BJ (cell line): ENCODE measurements around the gene GRK1. TPM values are rescaled to one million over a fixed set of nuclear protein-coding genes. Genes with fewer than 3 reads are reported as not detected.

Source experiments
- CTCF ChIA-PET: fragments of 350-600 bp; formaldehyde crosslinking; extraction: SDS; loops from one replicate; lab custom pipeline; 2021; ENCODE audit warnings: antibody characterized with exemption, inconsistent platforms; lab: Yijun Ruan, JAX
- POLR2A ChIA-PET: fragments of 300-600 bp; sonication (Branson Sonifier 250); formaldehyde crosslinking; extraction: SDS; loops from one replicate; lab custom pipeline; 2021; ENCODE audit warnings: antibody characterized with exemption; lab: Charles Lee
- DNase-seq: peaks from one replicate; pipeline ENCODE4 v3.0.0-alpha.2; 2011; ENCODE audit warnings: low read depth
- H3K27me3 ChIP-seq: 2 replicates; pipeline ENCODE4 v1.6.0; 2011; ENCODE audit warnings: low read length; ENCODE audit not compliant: control insufficient read depth, insufficient read depth
- H3K36me3 ChIP-seq: 2 replicates; pipeline ENCODE4 v1.5.1; 2011; ENCODE audit warnings: low read length; ENCODE audit not compliant: control insufficient read depth, insufficient read depth
- H3K4me3 ChIP-seq: 2 replicates; pipeline ENCODE4 v1.5.1; 2011; ENCODE audit warnings: low read depth, mild to moderate bottlenecking, control low read depth, low read length
- polyA plus RNA-seq: library from polyadenylated mRNA; depleted of rRNA; stranded (reverse); fragments of >200 nt; gene quantifications from 2 replicates; pipeline ENCODE4 v1.2.3, GENCODE V29; 2011
- TF ChIP-seq, protein P1 (sequence below): IDR thresholded peaks from 2 replicates; pipeline ENCODE4 v1.5.1; 2011; ENCODE audit warnings: low read depth, mild to moderate bottlenecking, control low read depth, inconsistent platforms, low read length, moderate library complexity; ENCODE audit not compliant: insufficient read depth

Gene GRK1
- polyA plus RNA-seq, 1 experiment = 0.02 TPM

- Histone ChIP-seq H3K27me3 (no peaks in the 10 kb centered on the region), H3K36me3 (peaks cover 36% of the 10 kb centered on the region), H3K4me3 (no peak overlapping the region)
- TF ChIP-seq, protein P1, sequence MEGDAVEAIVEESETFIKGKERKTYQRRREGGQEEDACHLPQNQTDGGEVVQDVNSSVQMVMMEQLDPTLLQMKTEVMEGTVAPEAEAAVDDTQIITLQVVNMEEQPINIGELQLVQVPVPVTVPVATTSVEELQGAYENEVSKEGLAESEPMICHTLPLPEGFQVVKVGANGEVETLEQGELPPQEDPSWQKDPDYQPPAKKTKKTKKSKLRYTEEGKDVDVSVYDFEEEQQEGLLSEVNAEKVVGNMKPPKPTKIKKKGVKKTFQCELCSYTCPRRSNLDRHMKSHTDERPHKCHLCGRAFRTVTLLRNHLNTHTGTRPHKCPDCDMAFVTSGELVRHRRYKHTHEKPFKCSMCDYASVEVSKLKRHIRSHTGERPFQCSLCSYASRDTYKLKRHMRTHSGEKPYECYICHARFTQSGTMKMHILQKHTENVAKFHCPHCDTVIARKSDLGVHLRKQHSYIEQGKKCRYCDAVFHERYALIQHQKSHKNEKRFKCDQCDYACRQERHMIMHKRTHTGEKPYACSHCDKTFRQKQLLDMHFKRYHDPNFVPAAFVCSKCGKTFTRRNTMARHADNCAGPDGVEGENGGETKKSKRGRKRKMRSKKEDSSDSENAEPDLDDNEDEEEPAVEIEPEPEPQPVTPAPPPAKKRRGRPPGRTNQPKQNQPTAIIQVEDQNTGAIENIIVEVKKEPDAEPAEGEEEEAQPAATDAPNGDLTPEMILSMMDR = no peak
- POLR2A ChIA-PET = no interaction called here
- CTCF ChIA-PET = interaction anchor here (1.1 to 1.8 kb wide), 2 partner anchors 11 to 26 kb away, joined by 3 to 4 read pairs; no protein-coding TSS in a partner anchor
- no peak for DNase-seq
These were observed 29.5 kb upstream of the GRK1 start for GRCh38 chr13:113637262-113638160.

- no peak for DNase-seq
- Histone ChIP-seq H3K36me3 (peaks cover 36% of the 10 kb centered on the region), H3K4me3 (no peak overlapping the region), H3K27me3 (no peaks in the 10 kb centered on the region)
- ChIA-PET CTCF (interaction anchor here (1.1 to 1.3 kb wide), 2 partner anchors 9 to 25 kb away, joined by 3 to 4 read pairs; no protein-coding TSS in a partner anchor), POLR2A (no interaction called here)
- TF ChIP-seq, protein P1 = no peak
These were observed 28.8 kb upstream of the GRK1 start for GRCh38 chr13:113638173-113638746.

GRCh38 chr13:113638806-113639205, 28.2 kb upstream of the GRK1 start:
- no peak for DNase-seq
- POLR2A ChIA-PET = no interaction called here
- no peak overlapping the region for H3K4me3 ChIP-seq
- peaks cover 32% of the 10 kb centered on the region for H3K36me3 ChIP-seq
- no peaks in the 10 kb centered on the region for H3K27me3 ChIP-seq
- TF ChIP-seq, protein P1 = no peak
- CTCF ChIA-PET = interaction anchor here (1.1 to 1.3 kb wide), 2 partner anchors 9 to 24 kb away, joined by 3 to 4 read pairs; no protein-coding TSS in a partner anchor

GRCh38 chr13:113639616-113640262, 27.3 kb upstream of the GRK1 start:
- Histone ChIP-seq H3K36me3 (peaks cover 27% of the 10 kb centered on the region), H3K4me3 (no peak overlapping the region), H3K27me3 (no peaks in the 10 kb centered on the region)
- ChIA-PET POLR2A (no interaction called here), CTCF (interaction anchor here (1.3 kb wide), 1 partner anchor 10 kb away, joined by 4 read pairs; no protein-coding TSS in a partner anchor)
- TF ChIP-seq, protein P1 = no peak
- no peak for DNase-seq

DNA sequence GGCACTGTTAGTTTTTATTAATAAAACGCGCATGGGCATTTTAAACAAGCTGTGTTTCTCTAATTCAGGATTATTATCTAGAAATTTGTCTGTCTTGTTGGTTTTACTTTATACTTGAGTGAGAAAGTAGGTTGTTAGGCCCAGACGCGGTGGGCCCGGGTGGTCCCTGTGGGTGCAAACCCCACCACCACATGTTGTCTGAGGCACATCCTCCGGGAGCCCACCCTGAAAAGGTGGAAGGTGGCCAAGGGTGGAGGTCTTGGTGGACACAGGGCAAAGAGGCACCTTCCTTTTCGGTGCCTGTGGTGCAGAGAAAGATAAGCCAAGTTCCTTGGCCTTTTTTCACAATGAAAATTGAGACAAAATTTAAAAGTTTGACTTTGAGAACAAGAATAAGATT, 25.6 kb upstream of the GRK1 start:
- TF ChIP-seq, protein P1 = no peak
- ChIA-PET POLR2A (no interaction called here), CTCF (no interaction called here)

More for the DNA sequence above, 25.6 kb upstream of the GRK1 start:
- Histone ChIP-seq H3K36me3 (peaks cover 16% of the 10 kb centered on the region), H3K4me3 (no peak overlapping the region), H3K27me3 (no peaks in the 10 kb centered on the region)
- no peak for DNase-seq
